MG63 (cell line): ENCODE results near the gene VSTM2B. TPM values are rescaled to one million over a fixed set of nuclear protein-coding genes. Genes with fewer than 3 reads are reported as not detected.

ENCODE experiments used
- DNase-seq: peaks from one replicate; pipeline ENCODE4 v3.0.0-alpha.2; 2020
- H3K27me3 ChIP-seq: fragments of 250-450 bp; sonication (Bioruptor Pico); 2 replicates; pipeline ENCODE4 v1.5.1; 2020; ENCODE audit warnings: mild to moderate bottlenecking, moderate library complexity
- H3K36me3 ChIP-seq: fragments of 250-450 bp; sonication (Bioruptor Pico); 2 replicates; pipeline ENCODE4 v1.5.1; 2020; ENCODE audit warnings: mild to moderate bottlenecking, moderate library complexity
- H3K4me3 ChIP-seq: fragments of 250-450 bp; sonication (Bioruptor Pico); 2 replicates; pipeline ENCODE4 v1.5.1; 2020; ENCODE audit warnings: mild to moderate bottlenecking, moderate library complexity
- H3K9me3 ChIP-seq: fragments of 250-450 bp; sonication (Bioruptor Pico); 2 replicates; pipeline ENCODE4 v1.5.1; 2020; ENCODE audit warnings: mild to moderate bottlenecking, moderate library complexity
- total RNA-seq: library from RNA; depleted of rRNA; stranded (reverse); fragments of >200 nt; shearing (Covaris generic); gene quantifications from 2 replicates; pipeline ENCODE4 v1.2.3, GENCODE V29; 2014; ENCODE audit warnings: low replicate concordance

Gene VSTM2B
- total RNA-seq, 1 experiment from 2014 or later, result not detected

DNA sequence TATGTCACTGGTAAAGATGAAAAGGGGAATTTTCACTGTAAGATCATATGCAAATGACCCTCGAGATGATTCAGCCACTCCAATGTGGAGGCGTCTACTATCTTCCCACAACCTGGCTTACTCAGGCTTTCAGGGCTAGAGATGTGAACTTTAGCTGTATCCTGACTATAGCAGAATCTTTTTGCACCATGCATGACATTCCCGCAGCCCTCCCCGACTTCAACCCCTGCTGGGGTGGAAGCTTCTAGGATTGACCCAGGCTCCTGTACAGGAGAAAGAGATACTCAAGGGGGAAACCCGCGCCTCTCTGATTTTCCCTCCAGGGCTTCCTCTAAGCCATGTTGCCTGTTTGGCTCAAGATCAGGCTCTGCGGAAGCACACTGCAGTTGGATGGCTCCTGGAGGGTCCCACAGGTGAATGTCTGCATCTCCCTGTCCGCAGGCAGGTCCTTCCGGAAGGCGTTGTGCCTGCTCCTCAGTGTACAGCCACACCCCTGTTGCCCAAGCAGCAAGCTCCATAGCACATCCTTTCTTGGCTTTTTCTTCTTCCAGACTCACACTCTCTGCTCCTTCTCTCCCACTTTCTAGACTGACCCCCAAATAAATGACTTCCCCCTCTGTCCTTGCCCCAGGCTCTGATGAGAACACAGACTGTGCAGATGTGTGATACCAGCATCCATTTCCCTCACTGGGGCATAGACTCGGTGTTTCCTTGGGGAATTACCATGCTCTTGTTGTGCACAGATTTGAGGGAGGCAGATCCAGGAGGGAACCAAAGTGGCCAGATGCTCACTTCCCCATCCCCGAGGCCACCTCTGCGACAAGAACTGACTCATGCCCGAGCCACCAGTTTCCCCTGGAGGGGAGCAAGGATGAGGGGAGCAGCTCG, 51.2 kb downstream of the VSTM2B start:
- Histone ChIP-seq H3K27me3 (peaks cover 53% of the 10 kb centered on the region), H3K4me3 (no peak overlapping the region), H3K9me3 (no peaks in the 10 kb centered on the region; the same call in 1 of the 2 replicates), H3K36me3 (no peaks in the 10 kb centered on the region)
- peak; percentile 11 for DNase-seq

DNA sequence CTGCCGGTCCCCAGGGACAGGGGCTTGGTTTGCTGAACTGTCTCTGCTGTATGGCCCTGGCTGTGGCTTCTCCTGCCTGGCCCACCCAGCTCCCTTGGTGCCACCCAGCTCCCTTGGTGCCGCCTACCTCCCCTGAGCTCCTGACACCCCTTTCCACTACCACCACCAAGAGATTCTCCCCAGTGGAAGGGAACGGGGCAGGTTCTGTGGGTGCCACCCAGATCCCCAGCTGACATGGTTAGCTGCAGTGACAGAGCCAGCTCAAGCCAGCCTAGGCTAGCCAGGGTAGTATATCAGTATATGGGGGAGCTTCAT, 51.8 kb downstream of the VSTM2B start:
- Histone ChIP-seq H3K9me3 (no peaks in the 10 kb centered on the region; the same call in 1 of the 2 replicates), H3K27me3 (peaks cover 52% of the 10 kb centered on the region)

DNA sequence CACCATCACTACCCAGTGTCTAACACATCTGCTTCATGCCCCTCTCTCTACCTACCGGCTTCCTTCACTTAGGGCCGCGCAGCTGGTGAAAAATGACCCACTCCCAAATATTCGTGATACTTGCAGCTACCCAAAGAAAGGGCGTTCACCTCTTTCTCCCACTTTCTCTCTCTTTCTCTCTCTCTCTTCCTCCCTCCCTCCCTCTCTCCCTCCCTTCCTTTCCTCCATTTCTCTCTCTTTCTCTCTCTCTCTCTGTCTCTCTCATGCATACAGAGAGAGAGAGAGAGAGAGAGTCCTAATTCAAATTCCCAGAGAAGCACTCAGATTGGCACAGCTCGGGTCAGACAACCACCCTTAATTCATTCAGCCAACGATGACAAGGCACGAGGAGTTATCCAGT, 52.6 kb downstream of the VSTM2B start:
- H3K27me3 ChIP-seq, result peaks cover 45% of the 10 kb centered on the region

More for the DNA sequence above, 51.8 kb downstream of the VSTM2B start:
- H3K36me3 ChIP-seq, result no peaks in the 10 kb centered on the region
- no peak for DNase-seq
- no peak overlapping the region for H3K4me3 ChIP-seq

DNA sequence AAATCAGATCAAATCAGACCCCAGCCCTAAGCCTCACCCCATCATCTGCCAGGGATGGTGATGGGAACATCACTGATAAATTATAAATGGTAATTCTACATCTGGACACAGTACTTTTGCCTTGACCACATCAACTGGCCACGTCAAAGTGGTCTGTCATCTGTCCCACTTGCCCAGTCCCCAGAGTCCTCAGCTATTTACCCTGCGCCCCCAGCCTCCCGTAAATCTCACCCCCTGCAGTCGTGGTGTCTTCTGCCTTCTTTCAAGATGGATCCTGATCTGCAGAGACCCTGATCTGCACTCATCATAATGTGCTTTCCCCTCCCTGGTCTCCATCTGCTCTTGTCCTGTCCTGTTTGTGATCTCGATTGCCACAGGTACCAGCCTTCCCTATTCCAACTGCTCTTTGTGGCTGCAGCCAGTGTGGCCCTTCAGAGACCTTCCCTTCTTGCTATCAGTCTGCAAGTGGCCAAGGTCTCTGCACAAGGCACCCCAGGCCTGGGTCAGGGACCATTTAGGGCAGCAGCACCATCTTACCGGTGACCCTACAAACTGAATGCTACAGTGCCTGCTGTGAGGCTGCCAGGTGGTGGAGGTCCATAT, 53.6 kb downstream of the VSTM2B start:
- H3K36me3 ChIP-seq, result no peaks in the 10 kb centered on the region
- H3K4me3 ChIP-seq, result no peak overlapping the region
- H3K9me3 ChIP-seq, result no peaks in the 10 kb centered on the region; the same call in 1 of the 2 replicates
- DNase-seq, result no peak
- peaks cover 34% of the 10 kb centered on the region for H3K27me3 ChIP-seq

More for the DNA sequence above, 52.6 kb downstream of the VSTM2B start:
- Histone ChIP-seq H3K36me3 (no peaks in the 10 kb centered on the region), H3K9me3 (no peaks in the 10 kb centered on the region; the same call in 1 of the 2 replicates), H3K4me3 (no peak overlapping the region)
- no peak for DNase-seq

DNA sequence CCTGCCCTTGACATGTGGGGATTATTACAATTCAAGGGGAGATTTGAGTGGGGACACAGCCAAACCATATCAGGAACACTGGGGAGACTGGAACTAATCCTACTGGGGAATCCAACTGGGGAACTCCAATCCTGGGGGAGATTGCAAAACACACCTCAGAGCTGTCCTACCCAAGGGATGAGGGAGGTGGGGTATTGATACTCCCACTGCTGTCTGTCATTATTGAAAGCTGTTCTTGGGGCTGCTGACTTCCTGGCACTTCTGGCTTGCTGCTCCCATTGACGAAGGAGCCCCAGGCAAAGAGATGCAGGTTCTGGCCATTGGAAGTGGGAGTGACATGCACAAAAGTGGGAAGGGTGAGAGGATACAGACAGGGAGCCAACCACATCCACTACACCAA, 55.6 kb downstream of the VSTM2B start:
- H3K9me3 ChIP-seq, result no peaks in the 10 kb centered on the region; the same call in 1 of the 2 replicates
- no peaks in the 10 kb centered on the region for H3K36me3 ChIP-seq
- H3K4me3 ChIP-seq, result no peak overlapping the region
- no peak for DNase-seq
- H3K27me3 ChIP-seq, result peaks cover 23% of the 10 kb centered on the region

DNA sequence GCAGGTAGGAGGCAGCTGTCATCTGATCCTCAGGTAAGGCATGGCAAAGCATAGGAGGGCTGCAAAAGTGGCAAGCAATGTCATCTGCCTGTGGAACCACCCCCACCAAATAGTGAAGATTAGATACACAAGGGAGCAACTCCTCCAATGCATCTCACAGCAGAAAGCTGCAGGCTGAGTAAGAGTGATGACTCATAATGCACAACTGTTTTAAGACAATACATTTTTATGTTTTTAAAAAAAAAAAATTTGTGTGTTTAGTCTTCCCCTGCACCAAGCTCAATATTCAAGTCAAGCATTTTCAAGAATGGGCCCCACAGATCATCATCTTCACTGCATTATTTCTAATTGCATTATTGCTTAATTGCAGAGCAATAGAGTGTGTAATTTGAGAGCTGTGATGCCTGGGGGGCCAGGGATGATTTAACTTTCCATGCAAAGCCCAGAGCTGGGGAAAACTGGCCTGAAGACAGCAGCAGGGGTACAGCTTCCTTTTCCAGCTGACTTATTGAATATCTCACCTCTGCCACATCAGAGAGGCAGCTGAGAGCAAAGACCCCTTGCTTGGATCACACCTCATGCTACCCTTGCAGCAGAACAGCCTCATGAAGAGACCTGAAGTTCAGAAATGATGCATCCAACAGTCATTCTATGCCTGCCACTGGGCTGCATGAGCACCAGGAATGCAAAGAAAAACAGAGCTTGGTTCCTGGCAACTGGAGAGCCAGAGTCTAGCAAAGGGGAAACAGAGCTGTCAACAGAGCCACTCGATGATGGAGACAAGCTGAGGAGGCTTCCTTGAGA, 57.6 kb downstream of the VSTM2B start:
- DNase-seq, result no peak
- H3K4me3 ChIP-seq, result no peak overlapping the region
- no peaks in the 10 kb centered on the region; the same call in 1 of the 2 replicates for H3K9me3 ChIP-seq
- H3K36me3 ChIP-seq, result no peaks in the 10 kb centered on the region
- peaks cover 18% of the 10 kb centered on the region for H3K27me3 ChIP-seq

DNA sequence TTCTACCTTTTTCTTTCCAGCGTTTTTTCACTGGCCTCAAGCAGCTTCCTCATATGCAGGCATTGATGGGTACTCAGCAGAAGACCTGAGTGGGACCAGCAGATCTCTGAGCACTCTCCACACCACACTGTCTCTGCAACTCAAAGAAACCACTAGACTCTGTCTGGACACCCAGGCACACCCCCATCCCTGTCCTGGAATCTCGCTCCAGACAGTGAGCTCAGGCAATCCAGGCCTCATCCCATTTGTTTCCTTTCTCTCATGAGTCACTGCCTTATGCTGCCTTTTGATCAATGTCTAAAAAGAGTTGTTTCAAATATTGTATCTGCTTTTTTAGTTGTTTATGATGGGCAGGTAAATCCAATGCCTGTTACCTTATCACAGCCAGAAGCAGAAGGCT, 60.6 kb downstream of the VSTM2B start:
- no peaks in the 10 kb centered on the region; the same call in 1 of the 2 replicates for H3K9me3 ChIP-seq
- H3K36me3 ChIP-seq, result no peaks in the 10 kb centered on the region
- no peak overlapping the region for H3K4me3 ChIP-seq
- H3K27me3 ChIP-seq, result peaks cover 39% of the 10 kb centered on the region
- DNase-seq, result no peak

DNA sequence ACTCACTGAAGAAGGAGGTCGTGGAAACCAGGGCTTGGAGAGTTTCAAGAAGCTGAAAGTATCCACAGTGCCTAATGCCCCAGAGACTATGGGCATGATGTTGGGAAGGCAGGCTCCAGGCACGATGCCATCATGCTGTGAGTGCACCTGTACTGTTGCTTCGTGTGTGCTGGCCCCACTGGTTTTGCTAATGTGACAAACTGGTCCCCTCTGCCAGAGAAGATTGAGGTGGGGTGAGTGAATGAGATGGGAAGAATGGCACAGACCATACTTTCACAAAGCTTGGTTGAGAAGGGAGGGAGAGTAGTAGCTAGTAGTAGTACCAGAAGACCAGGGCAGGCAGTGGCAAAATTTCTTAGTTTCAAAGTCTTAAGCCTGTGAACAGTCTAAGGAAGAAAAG, 61.3 kb downstream of the VSTM2B start:
- Histone ChIP-seq H3K9me3 (no peaks in the 10 kb centered on the region), H3K36me3 (no peaks in the 10 kb centered on the region), H3K27me3 (peaks cover 45% of the 10 kb centered on the region), H3K4me3 (no peak overlapping the region)
- no peak for DNase-seq

DNA sequence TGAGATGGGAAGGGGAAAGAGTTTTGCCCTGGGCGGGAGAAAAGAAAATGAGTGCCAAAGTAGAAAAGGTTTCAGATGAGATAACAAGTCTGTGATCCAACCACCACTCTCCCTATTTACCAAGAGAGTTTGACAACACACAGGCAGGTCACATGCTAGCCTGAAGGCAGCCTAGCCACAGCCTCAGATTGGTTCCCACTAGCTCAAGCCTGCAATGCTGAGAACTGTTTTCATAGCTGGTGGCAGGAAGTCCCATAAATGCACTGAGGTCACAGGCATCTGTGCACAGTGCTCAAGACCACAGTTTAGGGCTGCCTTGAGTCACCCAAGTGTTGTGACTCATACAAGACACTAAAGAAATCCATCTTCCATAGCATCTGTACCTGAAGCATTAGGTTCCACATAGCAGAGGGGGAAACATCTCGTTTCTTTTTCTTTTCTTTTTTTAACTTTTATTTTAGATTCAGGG, 61.8 kb downstream of the VSTM2B start:
- Histone ChIP-seq H3K27me3 (peaks cover 50% of the 10 kb centered on the region), H3K4me3 (no peak overlapping the region), H3K36me3 (no peaks in the 10 kb centered on the region), H3K9me3 (no peaks in the 10 kb centered on the region)
- no peak for DNase-seq

DNA sequence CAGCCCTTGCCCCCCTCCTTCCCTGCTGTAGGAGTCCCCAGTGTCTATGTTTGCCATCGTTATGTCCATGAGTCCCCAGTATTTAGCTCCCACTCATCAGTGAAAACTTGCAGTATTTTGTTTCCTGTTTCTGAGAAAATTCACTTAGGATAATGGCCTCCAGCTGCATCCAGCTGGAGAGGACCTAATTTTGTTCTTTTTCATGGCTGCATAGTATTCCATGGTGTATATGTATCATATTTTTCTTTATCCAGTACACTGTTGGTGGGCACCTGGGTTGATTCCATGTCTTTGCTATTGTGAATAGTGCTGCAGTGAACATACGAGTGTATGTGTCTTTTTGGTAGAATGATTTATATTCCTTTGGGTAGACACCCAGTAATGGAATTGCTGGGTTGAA, 62.3 kb downstream of the VSTM2B start:
- Histone ChIP-seq H3K27me3 (peaks cover 54% of the 10 kb centered on the region), H3K9me3 (no peaks in the 10 kb centered on the region), H3K4me3 (no peak overlapping the region), H3K36me3 (no peaks in the 10 kb centered on the region)
- no peak for DNase-seq

DNA sequence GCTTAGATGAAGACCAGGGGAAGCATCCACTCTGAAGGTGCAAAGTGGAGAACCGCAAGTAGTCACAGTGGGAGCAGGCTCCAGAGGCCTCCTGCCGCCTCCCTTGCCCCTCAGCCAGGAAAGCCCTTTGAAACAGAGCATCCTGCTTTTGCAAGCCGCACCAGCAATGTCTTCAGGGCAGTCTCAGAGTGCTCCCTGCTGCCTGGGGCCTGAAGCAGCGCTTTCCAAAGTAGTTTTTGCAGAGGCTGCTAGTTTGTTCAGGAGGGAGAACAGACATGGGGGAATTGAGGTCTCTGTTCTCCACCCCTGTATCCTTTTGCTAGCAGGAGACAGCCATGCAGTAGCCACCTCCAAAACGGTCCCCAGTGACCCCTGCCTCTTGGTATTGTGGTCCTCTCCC, 64.5 kb downstream of the VSTM2B start:
- Histone ChIP-seq H3K27me3 (peaks cover 72% of the 10 kb centered on the region), H3K9me3 (no peaks in the 10 kb centered on the region), H3K4me3 (no peak overlapping the region), H3K36me3 (no peaks in the 10 kb centered on the region)
- no peak for DNase-seq

DNA sequence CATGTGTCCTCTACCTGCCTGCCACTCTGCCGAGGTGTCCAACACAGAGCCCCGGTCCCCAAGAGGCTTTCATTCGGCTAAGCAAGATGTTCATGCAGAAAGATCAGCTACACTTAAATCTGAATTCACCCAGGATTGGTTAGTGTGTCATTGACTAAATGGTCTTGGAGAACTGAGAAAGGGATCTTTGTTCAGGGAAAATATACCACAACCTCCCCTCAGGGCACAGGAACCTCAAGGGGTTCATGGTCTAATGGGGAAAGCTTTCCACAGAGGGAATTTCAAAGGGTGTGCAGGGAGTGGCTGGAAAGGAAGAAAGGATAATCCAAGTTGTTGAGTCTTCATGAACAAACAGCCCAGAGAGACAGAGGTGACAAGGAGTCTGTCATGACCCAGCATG, 65.9 kb downstream of the VSTM2B start:
- Histone ChIP-seq H3K9me3 (no peaks in the 10 kb centered on the region), H3K36me3 (no peaks in the 10 kb centered on the region), H3K4me3 (no peak overlapping the region), H3K27me3 (peaks cover 72% of the 10 kb centered on the region)
- DNase-seq, result no peak

DNA sequence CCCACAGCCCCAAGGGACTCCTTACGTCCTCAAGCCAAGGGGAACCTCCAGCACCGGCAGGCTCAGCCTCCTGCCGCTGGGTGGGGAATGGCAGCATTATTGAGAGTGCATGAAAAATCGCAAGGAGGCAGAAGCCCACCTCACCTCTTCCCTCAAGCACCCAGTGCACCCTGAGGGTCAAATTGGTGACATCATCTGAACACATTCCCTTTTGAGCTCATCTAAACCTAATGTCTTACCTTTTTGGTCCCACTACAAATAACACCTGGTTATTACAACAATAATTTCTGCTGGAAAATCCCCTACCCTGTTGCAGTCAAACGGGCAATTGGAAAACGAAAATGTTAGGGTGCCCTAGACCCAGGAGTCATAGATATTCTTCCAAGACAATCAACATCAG, 68.1 kb downstream of the VSTM2B start:
- Histone ChIP-seq H3K27me3 (peaks cover 77% of the 10 kb centered on the region), H3K36me3 (no peaks in the 10 kb centered on the region), H3K4me3 (no peak overlapping the region), H3K9me3 (no peaks in the 10 kb centered on the region)
- DNase-seq, result no peak

DNA sequence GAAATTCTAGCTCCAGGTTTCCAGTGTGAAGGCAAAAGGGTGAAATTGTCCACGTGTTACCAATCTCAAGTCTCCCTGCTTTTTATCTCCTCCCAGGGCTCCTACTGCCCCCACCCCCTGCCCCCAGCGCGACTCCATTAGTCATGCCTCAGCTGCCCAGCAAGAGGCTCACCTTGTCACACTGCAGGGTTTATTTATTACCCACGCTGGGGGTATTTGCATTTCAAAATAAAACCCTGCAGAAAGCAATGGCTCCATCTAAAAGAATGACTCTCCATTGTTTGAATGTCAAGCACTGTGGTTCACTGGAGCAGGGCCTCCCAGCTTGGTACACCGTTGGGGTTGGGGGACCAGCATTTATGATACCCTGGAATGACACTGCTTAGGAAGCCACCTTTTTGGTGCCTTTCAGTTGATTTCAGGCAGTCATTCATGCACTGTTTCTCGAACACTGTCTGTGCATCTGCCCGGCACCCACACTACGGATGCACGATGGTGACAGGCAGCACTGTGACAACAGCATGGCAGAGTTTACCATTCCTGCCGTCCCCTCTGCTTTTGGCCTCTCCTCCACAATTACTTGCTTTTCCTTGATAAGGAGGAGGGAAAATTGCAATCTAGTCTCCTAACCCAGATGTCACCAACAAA, 70.4 kb downstream of the VSTM2B start:
- no peaks in the 10 kb centered on the region for H3K9me3 ChIP-seq
- H3K27me3 ChIP-seq, result peaks cover 59% of the 10 kb centered on the region
- no peak for DNase-seq

DNA sequence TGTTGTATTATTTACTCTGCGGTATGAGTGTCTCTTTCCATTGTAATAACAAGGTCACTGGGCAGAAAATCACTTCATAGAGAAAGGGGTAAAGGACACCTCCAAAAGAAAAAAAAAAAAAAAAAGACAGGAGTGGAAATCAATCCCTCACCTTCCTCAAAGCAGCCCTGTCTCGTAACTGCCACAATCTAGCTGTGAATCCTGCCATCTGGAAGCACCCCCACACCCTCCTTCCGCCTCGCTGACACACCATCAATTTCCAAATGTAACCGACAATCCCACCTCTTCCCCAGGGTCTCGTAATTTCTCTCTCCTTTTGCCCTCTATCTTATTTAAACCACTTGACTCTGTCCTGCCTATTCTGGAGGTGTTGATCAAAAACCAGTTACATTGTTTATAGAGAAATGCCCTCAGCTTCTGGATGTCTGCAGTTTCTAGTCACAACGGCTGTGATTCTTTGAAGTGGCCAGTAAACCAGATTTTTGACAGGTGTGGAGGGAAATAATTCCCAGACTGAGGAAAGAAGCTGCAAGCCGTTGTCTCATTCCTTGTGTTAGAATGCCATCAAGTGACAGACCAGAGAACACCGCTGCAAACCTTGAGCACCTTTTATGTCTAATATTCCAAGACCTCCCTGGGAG, 71.2 kb downstream of the VSTM2B start:
- no peak for DNase-seq
- no peaks in the 10 kb centered on the region for H3K9me3 ChIP-seq

More for the DNA sequence above, 70.4 kb downstream of the VSTM2B start:
- no peaks in the 10 kb centered on the region for H3K36me3 ChIP-seq
- H3K4me3 ChIP-seq, result no peak overlapping the region

DNA sequence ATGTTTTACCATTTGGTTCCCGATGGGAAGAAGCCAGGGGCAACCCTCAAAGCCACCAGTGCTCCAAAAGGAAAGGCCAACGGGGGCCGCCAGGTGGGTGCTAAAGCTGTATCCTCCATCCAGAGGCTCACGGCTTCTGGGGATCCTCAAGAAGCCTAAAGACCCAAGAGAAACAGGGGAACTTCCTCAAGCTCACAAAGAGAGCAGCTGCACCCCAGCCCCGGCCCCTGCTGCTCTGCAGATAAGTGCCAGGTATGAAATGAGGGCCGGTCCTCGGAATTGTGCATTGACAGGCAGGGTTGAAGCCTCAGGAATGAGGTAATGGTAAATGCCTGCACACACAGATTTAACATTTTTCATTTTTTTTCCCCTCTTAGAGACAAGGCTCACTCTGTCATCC, 72.2 kb downstream of the VSTM2B start:
- Histone ChIP-seq H3K4me3 (no peak overlapping the region), H3K9me3 (no peaks in the 10 kb centered on the region), H3K27me3 (peaks cover 41% of the 10 kb centered on the region), H3K36me3 (no peaks in the 10 kb centered on the region)
- no peak for DNase-seq

More for the DNA sequence above, 71.2 kb downstream of the VSTM2B start:
- H3K27me3 ChIP-seq, result peaks cover 51% of the 10 kb centered on the region
- H3K4me3 ChIP-seq, result no peak overlapping the region
- H3K36me3 ChIP-seq, result no peaks in the 10 kb centered on the region
